Fibroblast of skin of left biceps (primary cell): Measurements from ENCODE around the gene NHS.

Experiments
- DNase-seq, 2 experiments: peaks; one replicate each; pipeline ENCODE4 v3.0.0-alpha.2; 2013; ENCODE audit warnings: low read depth in 2 of 2

NHS gene

DNA sequence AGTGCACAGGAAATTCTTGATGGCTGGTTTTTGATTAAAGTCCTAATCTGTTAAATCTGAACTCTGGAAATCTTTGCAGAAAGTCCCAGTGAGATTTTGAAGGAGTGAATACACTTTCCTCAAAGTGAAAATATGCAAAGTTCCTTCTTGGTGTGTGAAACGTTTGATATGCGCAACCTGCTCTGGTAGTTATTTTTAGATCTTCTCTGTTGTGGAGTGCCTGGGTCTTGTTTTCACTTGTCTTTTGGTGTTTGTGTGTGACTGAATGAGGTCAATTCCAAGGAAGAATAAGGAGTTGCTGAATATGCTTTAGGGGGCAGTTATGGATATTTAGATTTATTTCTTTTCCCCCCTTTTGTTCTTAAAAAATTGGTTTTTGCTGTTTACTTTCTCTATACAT is 404.0 kb downstream of the NHS start:
- DNase-seq: no peak

DNA sequence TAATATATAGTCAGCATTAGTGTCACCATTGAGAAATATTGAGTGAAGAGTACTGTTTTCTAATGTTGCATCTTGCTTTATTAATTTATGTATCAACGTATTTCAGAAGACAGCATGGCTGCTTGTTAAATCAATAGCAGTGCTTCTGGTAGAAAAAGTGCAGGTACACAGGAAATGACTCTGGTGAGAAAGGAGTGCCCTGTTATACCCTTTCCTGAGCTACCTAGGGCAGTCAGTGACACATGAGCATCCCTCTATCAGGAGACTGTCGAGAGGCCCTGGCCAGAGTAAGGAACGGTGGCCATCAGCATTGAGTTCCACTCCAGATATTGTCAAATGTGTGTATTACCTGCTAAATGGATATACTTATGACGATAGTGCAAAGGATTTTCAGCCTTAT is 404.4 kb downstream of the NHS start:
- no peak for DNase-seq
